Body of pancreas (tissue), 4 donors: Measurements from ENCODE around the gene COX5A. TPM values are rescaled to one million over a fixed set of nuclear protein-coding genes. Genes with fewer than 3 reads are reported as not detected.
"Not testable (repeated sequence)": the region's sequence is repeated elsewhere in the genome, so short reads cannot be mapped to it uniquely, and the experiment has no call there.

Experiments used
- ATAC-seq: fragments of 150-250 bp; one replicate; pipeline ENCODE4 v1.9.1; 2016
- DNase-seq, 4 donors: peaks; one replicate each; pipeline ENCODE4 v3.0.0-alpha.2; 2019
- H3K27ac ChIP-seq, 4 donors: fragments of 200-600 bp; sonication (generic); 1 replicate in 3 of 4; 2 replicates in 1 of 4; pipeline versions ENCODE4 v1.5.1 to v1.6.1; 2016 to 2019; ENCODE audit warnings: mild to moderate bottlenecking in 1 of 4, mixed read lengths in 1 of 4, moderate library complexity in 1 of 4
- H3K27me3 ChIP-seq, 2 donors: fragments of 200-600 bp; sonication (generic); one replicate each; pipeline ENCODE4 v1.6.0; 2016; ENCODE audit warnings: mild to moderate bottlenecking in 1 of 2
- H3K36me3 ChIP-seq, 2 donors: fragments of 200-600 bp; sonication (generic); replicated peaks in 1 of 2; 2 replicates each; pipeline ENCODE4 v1.5.1; 2016; ENCODE audit warnings: low read depth in 2 of 2; ENCODE audit not compliant: insufficient read depth in 1 of 2
- H3K4me1 ChIP-seq: fragments of 200-600 bp; sonication (generic); one replicate; pipeline ENCODE4 v1.6.0; 2016
- H3K4me3 ChIP-seq, 2 donors: fragments of 200-600 bp; sonication (generic); 1 replicate in 1 of 2; 2 replicates in 1 of 2; pipeline ENCODE4 v1.5.1; 2016 to 2019
- H3K9me3 ChIP-seq, 3 donors: fragments of 200-600 bp; sonication (generic); 1 replicate in 2 of 3; 2 replicates in 1 of 3; pipeline ENCODE4 v1.5.1; 2016
- CTCF ChIP-seq, 7 experiments: fragments of 450-650 bp in 4 of 7; fragments of 200-600 bp in 3 of 7; sonication (generic) in 3 of 7; IDR thresholded peaks; one replicate each; pipeline ENCODE4 v1.5.1; 2016 to 2019; ENCODE audit warnings: antibody characterized with exemption in 7 of 7
- POLR2A ChIP-seq, 3 donors: fragments of 450-650 bp; IDR thresholded peaks; one replicate each; pipeline ENCODE4 v1.6.1; 2016; ENCODE audit warnings: antibody characterized with exemption in 3 of 3, mild to moderate bottlenecking in 2 of 3
- WGBS, 2 donors: methylation state at CpG; one replicate each; pipeline ENCODE4 v1.1.5; 2017; 5-methylcytosine and 5-hydroxymethylcytosine counted together
- intact Hi-C: fragments of 100-400 bp; cut with DNase I; formaldehyde crosslinking; loops from one replicate; pipeline ENCODE4 v1.15.1; 2023
- total RNA-seq, 2 donors: library from RNA; depleted of rRNA; stranded (reverse); fragments of >200 nt; gene quantifications; one replicate each; pipeline ENCODE4 v1.1.0, GENCODE V29; 2016

Gene COX5A
- total RNA-seq, 2 donors from 2014 or later, result 50.1 to 61.5 TPM

DNA sequence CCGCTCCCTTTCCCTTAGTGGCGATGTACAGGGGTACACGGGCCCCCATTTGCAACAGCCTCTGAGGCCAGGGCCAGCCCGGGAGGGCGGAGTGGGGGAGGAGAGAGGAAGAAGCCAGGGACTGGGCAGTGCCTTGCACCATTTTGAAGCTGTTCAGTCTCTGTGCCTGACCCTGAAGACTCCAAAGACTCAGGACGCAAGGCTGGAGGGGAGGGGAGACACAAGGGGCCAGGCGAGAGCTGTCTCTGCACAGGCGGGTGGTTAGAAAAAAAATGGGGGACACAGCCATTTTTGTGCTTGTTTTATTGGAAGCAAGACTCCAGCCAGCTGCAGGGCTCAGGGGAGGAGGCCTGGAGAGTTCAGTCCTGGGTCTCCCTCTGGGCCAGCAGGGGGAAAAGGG is 17.1 kb upstream of the COX5A start:
- H3K36me3 ChIP-seq, result no peaks in the 10 kb centered on the region
- no peak for ATAC-seq
- no peaks in the 10 kb centered on the region for H3K27me3 ChIP-seq
- no peak for TF ChIP-seq CTCF (IDR thresholded peaks at IDR 0.05)
- no peak for TF ChIP-seq POLR2A (IDR thresholded peaks at IDR 0.05)
- WGBS, 2 donors, result 76 to 77% methylated on average over 8 of the region's 8 CpGs
- DNase-seq, result no peak
- H3K9me3 ChIP-seq, result no peaks in the 10 kb centered on the region
- H3K27ac ChIP-seq, result no peak overlapping the region
- H3K4me1 ChIP-seq, result peaks cover 49% of the 10 kb centered on the region
- H3K4me3 ChIP-seq, result no peak overlapping the region
- intact Hi-C loops, result no loop called here

GRCh38 chr15:74954515-74954914 is 16.6 kb upstream of the COX5A start:
- intact Hi-C loops, result loop anchor here (5.0 kb wide), 1 partner anchor 182 kb away; no protein-coding TSS in a partner anchor
- Histone ChIP-seq H3K27me3 (no peaks in the 10 kb centered on the region), H3K36me3 (no peaks in the 10 kb centered on the region), H3K9me3 (no peaks in the 10 kb centered on the region), H3K4me3 (no peak overlapping the region), H3K27ac (no peak overlapping the region), H3K4me1 (peaks cover 44% of the 10 kb centered on the region)
- no peak for TF ChIP-seq CTCF (IDR thresholded peaks at IDR 0.05)
- no peak for TF ChIP-seq POLR2A (IDR thresholded peaks at IDR 0.05)
- ATAC-seq (no peak), DNase-seq (peak in 1 of 4 donors; percentile 18)

DNA sequence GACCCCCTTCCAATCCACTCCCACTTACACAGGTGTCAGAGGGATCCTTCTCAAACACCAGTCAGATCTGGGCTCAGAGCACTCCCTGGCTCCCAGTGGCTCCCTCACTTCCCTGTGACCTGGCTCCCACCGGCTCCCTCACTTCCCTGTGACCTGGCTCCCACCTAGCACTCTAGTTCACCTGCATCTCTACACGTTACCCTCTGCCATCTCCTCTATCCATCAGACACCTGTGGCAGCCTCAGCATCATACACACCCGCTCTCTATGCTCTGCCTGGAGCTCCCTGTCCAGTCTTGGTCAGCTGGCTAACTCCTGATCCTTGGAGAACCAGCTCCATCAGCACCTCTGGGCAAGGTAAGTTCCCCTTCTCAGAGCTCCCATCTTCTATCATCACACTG is 13.1 kb upstream of the COX5A start:
- intact Hi-C loops, result loop anchor here (5.0 kb wide), 1 partner anchor 179 kb away; no protein-coding TSS in a partner anchor
- Histone ChIP-seq H3K36me3 (no peaks in the 10 kb centered on the region), H3K27ac (no peak overlapping the region), H3K9me3 (no peaks in the 10 kb centered on the region), H3K4me3 (no peak overlapping the region), H3K4me1 (peaks cover 22% of the 10 kb centered on the region), H3K27me3 (no peaks in the 10 kb centered on the region)
- no peak for TF ChIP-seq POLR2A (IDR thresholded peaks at IDR 0.05)
- TF ChIP-seq CTCF (IDR thresholded peaks at IDR 0.05), result no peak
- DNase-seq (no peak), ATAC-seq (no peak)
- WGBS, 2 donors, result 57 to 61% methylated on average over 3 of the region's 3 CpGs

DNA sequence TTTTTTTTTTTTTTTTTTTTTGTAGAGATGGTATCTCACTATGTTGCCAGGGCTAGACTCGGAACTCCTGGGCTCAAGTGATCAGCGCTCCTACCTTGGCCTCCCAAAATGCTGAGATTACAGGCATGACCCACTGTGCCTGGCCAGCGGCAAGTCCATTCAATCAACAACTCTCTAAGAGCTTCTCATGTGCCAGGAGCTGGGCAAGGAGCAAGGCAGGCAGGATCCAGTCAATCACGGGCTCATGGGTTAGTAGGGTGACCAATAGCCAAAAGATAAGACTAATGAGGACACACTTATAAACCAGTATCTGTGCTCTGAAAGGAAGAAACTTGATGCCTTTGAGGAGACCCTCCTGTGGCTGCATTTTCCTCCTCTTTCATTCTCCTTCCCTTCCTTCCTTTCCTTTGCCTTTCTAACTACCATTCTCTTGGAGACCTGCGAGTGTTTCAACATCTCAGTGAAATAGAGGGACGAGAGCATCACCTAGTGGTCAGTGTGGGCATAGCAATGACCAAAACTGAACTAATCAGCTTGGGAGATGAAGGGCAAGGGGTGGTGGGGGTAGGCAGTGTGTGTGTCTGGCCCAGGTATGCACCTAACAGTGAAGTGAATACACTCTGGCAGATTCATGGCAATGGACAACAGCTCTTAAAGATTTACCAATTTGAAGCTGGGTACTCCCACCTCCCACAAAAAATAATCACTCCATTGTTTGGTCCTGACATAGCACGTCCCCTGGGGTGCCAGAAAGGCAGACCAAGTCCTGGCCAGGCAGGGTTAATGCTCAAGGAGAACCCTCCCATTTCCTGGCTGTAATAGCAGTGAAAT is 12.4 kb upstream of the COX5A start:
- ATAC-seq, result peak; percentile 92
- peaks cover 15% of the 10 kb centered on the region for H3K4me1 ChIP-seq
- no peak overlapping the region for H3K4me3 ChIP-seq
- intact Hi-C loops, result loop anchor here (5.0 kb wide), 1 partner anchor 178 kb away; no protein-coding TSS in a partner anchor
- WGBS, 2 donors, result 19 to 44% methylated on average over 5 to 7 of the region's 7 CpGs
- H3K9me3 ChIP-seq, result no peaks in the 10 kb centered on the region
- DNase-seq, result peak; percentile 78 to 89 (median 84)
- no peak overlapping the region for H3K27ac ChIP-seq
- no peaks in the 10 kb centered on the region for H3K27me3 ChIP-seq
- no peak for TF ChIP-seq POLR2A (IDR thresholded peaks at IDR 0.05)
- peak; percentile 92 to 99 (median 98) for TF ChIP-seq CTCF (IDR thresholded peaks at IDR 0.05)
- H3K36me3 ChIP-seq, result no peaks in the 10 kb centered on the region

DNA sequence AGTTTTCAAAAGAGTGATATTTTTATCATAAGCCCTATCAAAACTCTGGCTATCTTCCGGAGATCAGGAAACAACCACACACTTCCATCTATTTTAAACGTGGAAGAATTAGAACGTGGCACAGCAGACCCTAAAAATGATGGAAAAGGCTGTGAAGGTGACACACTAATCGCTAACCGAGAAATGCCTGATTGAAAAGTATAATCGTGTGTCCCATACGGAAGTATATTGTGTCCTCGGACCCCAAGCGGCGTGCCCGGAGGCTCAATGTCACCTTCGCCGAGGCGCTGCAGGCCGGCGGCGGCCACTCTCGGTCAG is 642 bp downstream of the COX5A start:
- Histone ChIP-seq H3K9me3 (no peaks in the 10 kb centered on the region), H3K27ac (peak overlapping the region; percentile 84 to 98 (median 95)), H3K4me1 (peaks cover 29% of the 10 kb centered on the region), H3K36me3 (no peaks in the 10 kb centered on the region), H3K4me3 (peak overlapping the region; percentile 92 to 100), H3K27me3 (no peaks in the 10 kb centered on the region)
- no peak for DNase-seq
- 0 to 1% methylated on average over 14 to 18 of the region's 18 CpGs for WGBS, 2 donors
- intact Hi-C loops, result no loop called here
- peak; percentile 34 for ATAC-seq
- TF ChIP-seq CTCF (IDR thresholded peaks at IDR 0.05) (no peak), POLR2A (IDR thresholded peaks at IDR 0.05) (no peak)

DNA sequence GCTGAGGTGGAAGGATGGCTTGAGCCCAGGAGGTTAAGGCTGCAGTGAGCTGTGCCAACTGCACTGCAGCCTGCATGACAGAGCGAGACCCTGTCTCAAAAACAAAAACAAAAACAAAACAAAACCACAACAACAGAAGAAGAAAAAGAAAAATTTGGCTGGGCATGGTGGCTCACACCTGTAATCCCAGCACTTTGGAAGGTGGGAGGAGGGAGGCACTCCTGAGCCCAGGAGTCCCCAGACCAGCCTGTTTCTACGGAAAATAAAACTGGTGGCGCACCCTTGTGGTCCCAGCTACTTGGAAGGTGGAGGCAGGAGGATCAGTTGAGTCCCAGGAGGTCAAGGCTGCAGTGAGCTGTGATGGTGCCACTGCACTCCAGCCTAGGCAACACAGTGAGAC is 2.7 kb downstream of the COX5A start:
- H3K4me3 ChIP-seq, DNase-seq, H3K9me3 ChIP-seq, H3K27me3 ChIP-seq, intact Hi-C loops, ATAC-seq, H3K27ac ChIP-seq, H3K36me3 ChIP-seq: not testable (repeated sequence)
- WGBS, 2 donors, result 82 to 86% methylated on average over 3 of the region's 3 CpGs
- peaks cover 29% of the 10 kb centered on the region for H3K4me1 ChIP-seq
